Astrocyte (in vitro differentiated cells and primary cell): ENCODE data around the gene HECA. TPM values are rescaled to one million over a fixed set of nuclear protein-coding genes. Genes with fewer than 3 reads are reported as not detected.

ENCODE experiments used
- DNase-seq: peaks from one replicate; pipeline ENCODE4 v3.0.0-alpha.2; 2010; ENCODE audit warnings: low read depth
- FAIRE-seq: peaks from 2 replicates; lab custom pipeline; 2011; peaks lifted over from hg19 to GRCh38; lab: Jason Lieb, UNC
- H2AFZ ChIP-seq: 2 replicates; pipeline ENCODE4 v1.6.0; 2012; ENCODE audit warnings: low read depth, low read length, inconsistent platforms
- H3K27ac ChIP-seq: 2 replicates; pipeline ENCODE4 v1.5.1; 2011; ENCODE audit warnings: low read depth, low read length, inconsistent platforms
- H3K27me3 ChIP-seq: 2 replicates; pipeline ENCODE4 v1.6.0; 2011; ENCODE audit warnings: low read length, inconsistent platforms; ENCODE audit not compliant: insufficient read depth
- H3K36me3 ChIP-seq: 2 replicates; pipeline ENCODE4 v1.5.1; 2011; ENCODE audit warnings: low read length, inconsistent platforms; ENCODE audit not compliant: insufficient read depth
- H3K4me1 ChIP-seq: 2 replicates; pipeline ENCODE4 v1.5.1; 2011; ENCODE audit warnings: low read length, inconsistent platforms; ENCODE audit not compliant: insufficient read depth
- H3K4me2 ChIP-seq: 2 replicates; pipeline ENCODE4 v1.6.0; 2012; ENCODE audit warnings: low read length, inconsistent platforms
- H3K4me3 ChIP-seq: 2 replicates; pipeline ENCODE4 v1.5.1; 2011; ENCODE audit warnings: low read depth, mild to moderate bottlenecking, low read length, inconsistent platforms; ENCODE audit not compliant: insufficient read depth
- H3K79me2 ChIP-seq: 2 replicates; pipeline ENCODE4 v1.6.0; 2012; ENCODE audit warnings: mild to moderate bottlenecking, low read length, inconsistent platforms; ENCODE audit not compliant: insufficient read depth
- H3K9ac ChIP-seq: 2 replicates; pipeline ENCODE4 v1.6.0; 2012; ENCODE audit warnings: mild to moderate bottlenecking, low read length, inconsistent platforms
- H3K9me3 ChIP-seq: 2 replicates; pipeline ENCODE4 v1.5.1; 2012; ENCODE audit warnings: low read depth, mild to moderate bottlenecking, low read length, inconsistent platforms; ENCODE audit not compliant: insufficient read depth
- H4K20me1 ChIP-seq: 2 replicates; pipeline ENCODE4 v1.6.0; 2012; ENCODE audit warnings: low read length, inconsistent platforms; ENCODE audit not compliant: insufficient read depth
- H3K27ac Mint-ChIP-seq: one replicate; pipeline ENCODE4 v1.8.0; 2021; ENCODE audit warnings: mild to moderate bottlenecking, mixed read lengths; ENCODE audit not compliant: unreplicated experiment
- H3K27me3 Mint-ChIP-seq: one replicate; pipeline ENCODE4 v1.8.0; 2021; ENCODE audit warnings: low read depth, mixed read lengths; ENCODE audit not compliant: unreplicated experiment
- H3K36me3 Mint-ChIP-seq: one replicate; pipeline ENCODE4 v1.8.0; 2021; ENCODE audit warnings: low read depth, mixed read lengths; ENCODE audit not compliant: unreplicated experiment
- H3K4me1 Mint-ChIP-seq: one replicate; pipeline ENCODE4 v1.8.0; 2021; ENCODE audit warnings: low read depth, mixed read lengths; ENCODE audit not compliant: unreplicated experiment
- H3K4me3 Mint-ChIP-seq: one replicate; pipeline ENCODE4 v1.8.0; 2021; ENCODE audit warnings: mild to moderate bottlenecking, moderate library complexity, mixed read lengths; ENCODE audit not compliant: unreplicated experiment
- H3K9me3 Mint-ChIP-seq: one replicate; pipeline ENCODE4 v1.8.0; 2021; ENCODE audit warnings: mild to moderate bottlenecking, mixed read lengths; ENCODE audit not compliant: unreplicated experiment
- CTCF ChIP-seq: IDR thresholded peaks from 2 replicates; pipeline ENCODE4 v1.5.1; 2011; ENCODE audit warnings: low read depth, mild to moderate bottlenecking, inconsistent platforms, low read length, moderate library complexity; ENCODE audit not compliant: insufficient read depth
- EZH2 ChIP-seq: IDR thresholded peaks from 2 replicates; pipeline ENCODE4 v1.6.1; 2012; ENCODE audit warnings: mild to moderate bottlenecking, low read length, inconsistent platforms; ENCODE audit not compliant: insufficient read depth
- total RNA-seq: library from RNA; stranded (reverse); gene quantifications from 2 replicates; pipeline ENCODE4 v1.2.1, GENCODE V29; 2021

The HECA gene
- total RNA-seq, 1 donor from 2014 or later, result 11.1 TPM

GRCh38 chr6:139173172-139173571 lies 38.3 kb downstream of the HECA start:
- Mint-ChIP-seq H3K27ac (no peak overlapping the region), H3K9me3 (no peaks in the 10 kb centered on the region), H3K4me3 (no peak overlapping the region), H3K27me3 (no peaks in the 10 kb centered on the region), H3K36me3 (peaks cover 5% of the 10 kb centered on the region), H3K4me1 (no peaks in the 10 kb centered on the region)
- Histone ChIP-seq H3K4me2 (no peak overlapping the region), H3K27ac (no peak overlapping the region), H3K4me3 (no peak overlapping the region), H3K9ac (no peak overlapping the region), H3K9me3 (no peaks in the 10 kb centered on the region), H3K27me3 (no peaks in the 10 kb centered on the region), H3K79me2 (no peaks in the 10 kb centered on the region), H2AFZ (no peak overlapping the region), H4K20me1 (peaks cover 11% of the 10 kb centered on the region), H3K36me3 (no peaks in the 10 kb centered on the region), H3K4me1 (no peaks in the 10 kb centered on the region)
- TF ChIP-seq CTCF, result no peak
- TF ChIP-seq EZH2, result no peak
- FAIRE-seq (no peak), DNase-seq (no peak)

- Mint-ChIP-seq H3K27me3 (no peaks in the 10 kb centered on the region), H3K27ac (no peak overlapping the region), H3K4me3 (no peak overlapping the region), H3K9me3 (no peaks in the 10 kb centered on the region), H3K36me3 (peaks cover 5% of the 10 kb centered on the region), H3K4me1 (no peaks in the 10 kb centered on the region)
- no peaks in the 10 kb centered on the region for H3K9me3 ChIP-seq
- TF ChIP-seq CTCF (no peak), EZH2 (no peak)
- no peaks in the 10 kb centered on the region for H3K4me1 ChIP-seq
- H3K27me3 ChIP-seq, result no peaks in the 10 kb centered on the region
- H3K27ac ChIP-seq, result no peak overlapping the region
- no peak for DNase-seq
- FAIRE-seq, result no peak
- no peak overlapping the region for H2AFZ ChIP-seq
- H3K36me3 ChIP-seq, result no peaks in the 10 kb centered on the region
- no peak overlapping the region for H3K4me2 ChIP-seq
- no peak overlapping the region for H3K4me3 ChIP-seq
- no peak overlapping the region for H3K9ac ChIP-seq
- H3K79me2 ChIP-seq, result no peaks in the 10 kb centered on the region
- peaks cover 11% of the 10 kb centered on the region for H4K20me1 ChIP-seq
These were observed 38.9 kb downstream of the HECA start for GRCh38 chr6:139173822-139174221.

- Histone ChIP-seq H3K9ac (no peak overlapping the region), H3K27ac (no peak overlapping the region), H3K4me3 (no peak overlapping the region), H3K79me2 (no peaks in the 10 kb centered on the region), H3K36me3 (no peaks in the 10 kb centered on the region), H3K4me2 (no peak overlapping the region), H3K27me3 (no peaks in the 10 kb centered on the region), H3K9me3 (no peaks in the 10 kb centered on the region), H3K4me1 (no peaks in the 10 kb centered on the region), H4K20me1 (peaks cover 11% of the 10 kb centered on the region), H2AFZ (no peak overlapping the region)
- Mint-ChIP-seq H3K4me1 (no peaks in the 10 kb centered on the region), H3K9me3 (no peaks in the 10 kb centered on the region), H3K27ac (no peak overlapping the region), H3K36me3 (peaks cover 5% of the 10 kb centered on the region), H3K4me3 (no peak overlapping the region), H3K27me3 (no peaks in the 10 kb centered on the region)
- DNase-seq, result no peak
- no peak for FAIRE-seq
- no peak for TF ChIP-seq EZH2
- no peak for TF ChIP-seq CTCF
These were observed 40.1 kb downstream of the HECA start for GRCh38 chr6:139174961-139175360.
